K562 (cell line): Measurements from ENCODE around the gene GHRH. TPM values are rescaled to one million over a fixed set of nuclear protein-coding genes. Genes with fewer than 3 reads are reported as not detected.

Source experiments
- ATAC-seq: fragments of 200-7000 bp; cut with Tn5 transposase; 3 replicates; pipeline ENCODE4 v1.9.1; 2020; ENCODE audit warnings: moderate library complexity
- BruUV-seq: library from RNA; stranded (reverse); fragments of 400-500 nt; replicated peaks from 2 replicates; lab custom pipeline; 2021; lab: Mats Ljungman, UMichigan
- CTCF ChIA-PET: fragments of 300-600 bp; formaldehyde crosslinking; extraction: SDS; loops from one replicate; lab custom pipeline; 2021; ENCODE audit warnings: low intra/inter-chr PET ratio; lab: Yijun Ruan, JAX
- POLR2A ChIA-PET: fragments of 300-600, 350-650 bp; sonication (Branson Sonifier 250); formaldehyde crosslinking; extraction: SDS; loops from one replicate; lab custom pipeline; 2021; ENCODE audit warnings: antibody characterized with exemption, inconsistent platforms; lab: Yijun Ruan, JAX
- DNase-seq, 4 experiments: peaks; one replicate each; pipeline versions ENCODE4 v3.0.0 to v3.0.0-alpha.2; 2011 to 2018; ENCODE audit warnings: low spot score in 3 of 4, mixed read lengths in 3 of 4; ENCODE audit errors: extremely low read depth in 1 of 4
- FAIRE-seq: peaks from 2 replicates; lab custom pipeline; 2011; peaks lifted over from hg19 to GRCh38; lab: Jason Lieb, UNC
- H2AFZ ChIP-seq: 2 replicates; pipeline ENCODE4 v1.6.0; 2011; ENCODE audit warnings: low read depth, low read length, control low read depth, inconsistent platforms
- H3K27ac ChIP-seq: fragments of 200-600 bp; 3 replicates; pipeline ENCODE4 v1.8.0; 2011; ENCODE audit warnings: low read depth, mild to moderate bottlenecking, control low read depth, inconsistent platforms, low read length, moderate library complexity, mixed read lengths; ENCODE audit errors: extremely low read depth
- H3K27me3 ChIP-seq, 2 experiments: fragments of 300-600 bp in 1 of 2; 2 replicates in 1 of 2; 3 replicates in 1 of 2; pipeline versions ENCODE4 v1.6.0 to v1.8.0; 2011; ENCODE audit warnings: inconsistent platforms in 2 of 2, low read length in 2 of 2, mild to moderate bottlenecking in 1 of 2, mixed read lengths in 1 of 2, moderate library complexity in 1 of 2; ENCODE audit not compliant: control insufficient read depth in 2 of 2, insufficient read depth in 2 of 2
- H3K36me3 ChIP-seq: fragments of 300-600 bp; 3 replicates; pipeline ENCODE4 v1.8.0; 2011; ENCODE audit warnings: mild to moderate bottlenecking, low read length, inconsistent platforms; ENCODE audit not compliant: control insufficient read depth, insufficient read depth
- H3K4me1 ChIP-seq, 2 experiments: fragments of 200-600 bp in 1 of 2; replicated peaks in 1 of 2; 2 replicates in 1 of 2; 3 replicates in 1 of 2; pipeline versions ENCODE4 v1.5.1 to v1.8.0; 2011; ENCODE audit warnings: inconsistent platforms in 2 of 2, low read length in 2 of 2, mild to moderate bottlenecking in 1 of 2, mixed read lengths in 1 of 2, moderate library complexity in 1 of 2; ENCODE audit not compliant: control insufficient read depth in 2 of 2, insufficient read depth in 2 of 2
- H3K4me2 ChIP-seq: 2 replicates; pipeline ENCODE4 v1.6.1; 2011; ENCODE audit warnings: low read length, control low read depth, inconsistent platforms, mixed read lengths; ENCODE audit not compliant: insufficient read depth
- H3K4me3 ChIP-seq: fragments of 200-600 bp; sonication (generic), shearing (Covaris generic); 2 replicates; pipeline ENCODE4 v1.5.1; 2016; ENCODE audit warnings: control low read depth, inconsistent platforms
- H3K79me2 ChIP-seq: fragments of 200-600 bp; 3 replicates; pipeline ENCODE4 v1.8.0; 2011; ENCODE audit warnings: low read length, inconsistent platforms; ENCODE audit not compliant: control insufficient read depth, insufficient read depth
- H3K9ac ChIP-seq, 2 experiments: 2 replicates each; pipeline versions ENCODE4 v1.6.0 to v1.6.1; 2011; ENCODE audit warnings: low read depth in 2 of 2, low read length in 2 of 2, control low read depth in 1 of 2, inconsistent platforms in 1 of 2, mild to moderate bottlenecking in 1 of 2, mixed read lengths in 1 of 2; ENCODE audit not compliant: insufficient read depth in 1 of 2
- H3K9me1 ChIP-seq: one replicate; pipeline ENCODE4 v1.6.0; 2011; ENCODE audit warnings: inconsistent platforms, mild to moderate bottlenecking, low read length, moderate library complexity; ENCODE audit not compliant: control insufficient read depth, insufficient read depth
- H3K9me3 ChIP-seq: replicated peaks from 2 replicates; pipeline ENCODE4 v1.5.1; 2011; ENCODE audit warnings: low read depth, low read length, inconsistent platforms; ENCODE audit not compliant: control insufficient read depth, insufficient read depth
- H4K20me1 ChIP-seq: replicated peaks from 2 replicates; pipeline ENCODE4 v1.6.1; 2011; ENCODE audit warnings: low read length, inconsistent platforms, mixed read lengths; ENCODE audit not compliant: control insufficient read depth, insufficient read depth
- CCAR2 ChIP-seq: fragments of 200-400 bp; formaldehyde crosslinking; IDR thresholded peaks from 2 replicates; pipeline ENCODE4 v1.6.1; 2017; ENCODE audit warnings: mild to moderate bottlenecking, low read depth, low read length
- FOXA3 ChIP-seq, 2 experiments: fragments of 450-650 bp in 1 of 2; sonication (generic) in 1 of 2; formaldehyde crosslinking; IDR thresholded peaks in 1 of 2; conservative IDR thresholded peaks in 1 of 2; 2 replicates each; pipeline versions ENCODE4 v1.4.0 to v1.8.0; 2020 to 2022; ENCODE audit warnings: mild to moderate bottlenecking in 2 of 2, missing genetic modification reagents in 1 of 2
- IRF2 ChIP-seq: sonication (generic); formaldehyde crosslinking; IDR thresholded peaks from 2 replicates; pipeline ENCODE4 v1.8.1; 2022; ENCODE audit warnings: mild to moderate bottlenecking, missing genetic modification reagents
- MEIS2 ChIP-seq: fragments of 450-650 bp; IDR thresholded peaks from 2 replicates; pipeline ENCODE4 v1.6.1; 2014; ENCODE audit warnings: mild to moderate bottlenecking; ENCODE audit not compliant: partially characterized antibody
- NONO ChIP-seq, 2 experiments: fragments of 200-400 bp in 1 of 2; fragments of 450-650 bp in 1 of 2; formaldehyde crosslinking in 1 of 2; IDR thresholded peaks; 2 replicates each; pipeline ENCODE4 v1.6.1; 2017; ENCODE audit warnings: low read depth in 2 of 2, mild to moderate bottlenecking in 2 of 2, moderate library complexity in 2 of 2, low read length in 1 of 2
- RCOR1 ChIP-seq, 2 experiments: IDR thresholded peaks; 2 replicates each; pipeline ENCODE4 v1.6.1; 2012; ENCODE audit warnings: low read depth in 2 of 2, low read length in 2 of 2, borderline replicate concordance in 1 of 2, improper control_type of control experiment in 1 of 2
- SMAD4 ChIP-seq: fragments of 250-450 bp; sonication (Bioruptor Pico); conservative IDR thresholded peaks from 2 replicates; pipeline ENCODE4 v1.8.0; 2021; ENCODE audit warnings: inconsistent platforms, mild to moderate bottlenecking, moderate library complexity
- SNIP1 ChIP-seq: fragments of 450-650 bp; IDR thresholded peaks from 2 replicates; pipeline ENCODE4 v1.7.1; 2017; ENCODE audit warnings: low read depth, mild to moderate bottlenecking
- TEAD1 ChIP-seq, 2 experiments: fragments of 450-650 bp in 1 of 2; sonication (generic) in 1 of 2; formaldehyde crosslinking; IDR thresholded peaks; 2 replicates each; pipeline versions ENCODE4 v1.4.0 to v1.8.0; 2020 to 2022; ENCODE audit warnings: mild to moderate bottlenecking in 2 of 2, missing genetic modification reagents in 1 of 2
- ZNF778 ChIP-seq: fragments of 450-650 bp; formaldehyde crosslinking; IDR thresholded peaks from 2 replicates; pipeline ENCODE4 v1.4.0; 2020; ENCODE audit warnings: mild to moderate bottlenecking, moderate library complexity
- WGBS: fragments of 100-300 bp; shearing (Covaris generic); methylation state at CpG from one replicate; pipeline ENCODE4 v1.1.6; 2016; ENCODE audit warnings: low coverage, mixed read lengths; ENCODE audit not compliant: insufficient coverage; ENCODE audit errors: missing lambda C conversion rate; 5-methylcytosine and 5-hydroxymethylcytosine counted together
- in situ Hi-C: fragments of 300-500 bp; cut with MboI; formaldehyde crosslinking; loops from 4 replicates; pipeline ENCODE4 v1.15.0; 2018; ENCODE audit warnings: inconsistent platforms, mixed read lengths
- intact Hi-C: fragments of 100-400 bp; cut with micrococcal nuclease; formaldehyde crosslinking; loops from 2 replicates; pipeline ENCODE4 v1.14.2; 2022
- polyA plus RNA-seq, 8 experiments: library from polyadenylated mRNA; depleted of rRNA in 4 of 8; stranded (reverse) in 5 of 8; unstranded in 3 of 8; fragments of >200 nt; fragmentation: Nextera tagmentation in 2 of 8; fragmentation: Illumina TruSeq in 1 of 8; extraction: Ambion mirVana in 2 of 8; extraction: Trizol in 1 of 8; gene quantifications; 2 replicates each; pipeline versions ENCODE4 v1.2.1 to v1.2.3, GENCODE V29; 2011 to 2014; ENCODE audit warnings: inconsistent platforms in 1 of 8, missing spikeins in 1 of 8
- total RNA-seq, 7 experiments: library from RNA; depleted of rRNA in 6 of 7; stranded (reverse); fragments of >200 nt in 6 of 7; fragmentation: Illumina TruSeq in 2 of 7; extraction: Trizol in 2 of 7; gene quantifications; 2 replicates each; pipeline versions ENCODE4 v1.2.1 to v1.2.3, GENCODE V29; 2011 to 2021; ENCODE audit warnings: low replicate concordance in 1 of 7
- TF ChIP-seq, protein P1 (sequence below): sonication (generic); formaldehyde crosslinking; IDR thresholded peaks from 2 replicates; pipeline ENCODE4 v1.8.0; 2022; ENCODE audit warnings: missing genetic modification reagents, mild to moderate bottlenecking, borderline replicate concordance

The GHRH gene
- total and polyA plus RNA-seq, 9 of the 15 experiments (the other 6 are each of a cell fraction or from before 2014, with no cell fraction given): not detected

DNA sequence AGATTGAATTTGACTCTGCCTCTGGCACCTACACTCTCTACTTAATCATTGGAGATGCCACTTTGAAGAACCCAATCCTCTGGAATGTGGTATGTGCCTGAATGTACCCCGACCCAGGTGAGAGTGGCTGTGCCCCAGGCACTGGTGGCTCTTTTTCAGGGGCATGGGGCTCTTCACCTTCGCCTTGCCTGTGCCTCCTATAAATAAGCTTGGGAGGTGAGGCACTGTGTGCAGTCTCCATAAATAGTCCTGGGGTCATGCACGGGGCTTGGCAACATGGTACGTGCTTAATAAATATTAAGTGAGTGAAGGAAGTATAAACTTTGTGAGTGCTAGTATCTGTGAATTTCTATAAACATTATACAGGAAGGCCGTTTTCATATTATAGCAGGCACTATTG, 33.0 kb downstream of the GHRH start (continued):
- TF ChIP-seq ZNF778 (CRISPR knock-in tag) (no peak), FOXA3 (CRISPR knock-in tag; conservative IDR thresholded peaks at IDR 0.05 in 1 of 2, IDR thresholded peaks at IDR 0.05 in 1 of 2) (no peak), SMAD4 (CRISPR knock-in tag) (no peak), CCAR2 (no peak)
- TF ChIP-seq, protein P1, sequence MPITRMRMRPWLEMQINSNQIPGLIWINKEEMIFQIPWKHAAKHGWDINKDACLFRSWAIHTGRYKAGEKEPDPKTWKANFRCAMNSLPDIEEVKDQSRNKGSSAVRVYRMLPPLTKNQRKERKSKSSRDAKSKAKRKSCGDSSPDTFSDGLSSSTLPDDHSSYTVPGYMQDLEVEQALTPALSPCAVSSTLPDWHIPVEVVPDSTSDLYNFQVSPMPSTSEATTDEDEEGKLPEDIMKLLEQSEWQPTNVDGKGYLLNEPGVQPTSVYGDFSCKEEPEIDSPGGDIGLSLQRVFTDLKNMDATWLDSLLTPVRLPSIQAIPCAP: no peak

DNA sequence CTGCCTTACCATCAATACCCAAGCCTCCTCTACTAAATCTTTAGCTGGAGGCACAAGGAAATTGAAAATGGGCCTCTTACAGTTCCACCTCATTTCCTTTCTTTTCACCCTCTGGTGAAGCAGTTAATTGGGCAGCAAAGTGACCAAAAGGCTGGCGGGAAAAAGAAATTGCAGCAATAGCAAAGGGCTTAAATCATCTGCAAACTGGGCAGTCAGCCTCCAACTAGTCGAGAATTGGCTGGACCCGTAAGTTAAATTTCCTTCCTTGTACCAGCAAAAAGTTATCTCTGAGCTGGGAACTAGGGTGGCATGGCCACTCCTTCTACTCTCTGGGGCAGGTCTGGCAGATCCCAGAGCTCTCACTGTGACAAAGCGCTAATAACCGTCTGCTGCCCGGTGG, 33.5 kb downstream of the GHRH start:
- ATAC-seq (no peak), DNase-seq (no peak), FAIRE-seq (no peak)
- no peak overlapping the region for H3K27ac ChIP-seq
- POLR2A ChIA-PET: interaction anchor here (0.6 to 2.5 kb wide), 3 partner anchors 14 to 28 kb away, joined by 3 to 6 read pairs (median 3); no protein-coding TSS in a partner anchor
- no peaks in the 10 kb centered on the region for H3K79me2 ChIP-seq
- H3K9me1 ChIP-seq: no peaks in the 10 kb centered on the region
- H3K9me3 ChIP-seq: no peaks in the 10 kb centered on the region
- 94% methylated on average over 6 of the region's 6 CpGs for WGBS
- BruUV-seq: no TSS peak
- no peaks in the 10 kb centered on the region; the same call in 1 of the 2 replicates for H4K20me1 ChIP-seq
- H3K36me3 ChIP-seq: peaks cover 99% of the 10 kb centered on the region
- no peaks in the 10 kb centered on the region for H3K4me1 ChIP-seq
- no peaks in the 10 kb centered on the region for H3K27me3 ChIP-seq
- no peak overlapping the region for H3K9ac ChIP-seq
- in situ Hi-C loops (no loop called here), intact Hi-C loops (no loop called here)
- no peak overlapping the region for H2AFZ ChIP-seq
- no peak overlapping the region for H3K4me2 ChIP-seq
- CTCF ChIA-PET: no interaction called here
- no peak overlapping the region for H3K4me3 ChIP-seq
- TF ChIP-seq MEIS2 (no peak), NONO (IDR thresholded peaks at IDR 0.05; ENCODE audit: low read depth in 2 of 2, low read length in 1 of 2) (no peak), RCOR1 (IDR thresholded peaks at IDR 0.05; ENCODE audit: borderline replicate concordance in 1 of 2, low read depth in 2 of 2, low read length in 2 of 2) (no peak), TEAD1 (CRISPR knock-in tag; IDR thresholded peaks at IDR 0.05) (no peak), SNIP1 (no peak), IRF2 (CRISPR knock-in tag) (no peak)
